HL-60 (cell line): ENCODE data around the gene TRIM43.

Source experiments
- GABPA ChIP-seq: IDR thresholded peaks from 2 replicates; pipeline ENCODE4 v1.6.1; 2012; ENCODE audit warnings: low read depth
- TF ChIP-seq, protein P1 (sequence below): IDR thresholded peaks from one replicate; pipeline ENCODE4 v1.5.1; 2011; ENCODE audit warnings: low read length, control low read depth, inconsistent platforms; ENCODE audit not compliant: insufficient read depth

DNA sequence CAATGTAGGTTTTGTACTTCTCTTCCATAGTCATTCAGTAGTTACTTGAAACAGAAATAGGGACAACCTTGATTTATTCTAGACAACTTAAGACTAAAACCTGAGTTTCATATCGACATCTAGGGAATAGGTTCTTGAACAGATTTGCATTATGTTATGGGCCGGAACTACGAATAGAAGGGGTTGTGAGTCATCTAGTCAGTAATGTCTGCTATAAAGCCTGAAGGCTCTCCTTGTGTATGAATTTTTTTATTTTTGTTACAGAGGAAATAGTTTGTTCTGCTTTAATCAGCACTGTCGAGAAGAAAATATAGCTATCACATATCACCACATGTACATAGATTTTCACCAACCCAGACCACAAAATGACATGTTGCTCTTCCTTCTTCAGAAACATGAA, 17.3 kb upstream of the TRIM43 start:
- TF ChIP-seq, protein P1, sequence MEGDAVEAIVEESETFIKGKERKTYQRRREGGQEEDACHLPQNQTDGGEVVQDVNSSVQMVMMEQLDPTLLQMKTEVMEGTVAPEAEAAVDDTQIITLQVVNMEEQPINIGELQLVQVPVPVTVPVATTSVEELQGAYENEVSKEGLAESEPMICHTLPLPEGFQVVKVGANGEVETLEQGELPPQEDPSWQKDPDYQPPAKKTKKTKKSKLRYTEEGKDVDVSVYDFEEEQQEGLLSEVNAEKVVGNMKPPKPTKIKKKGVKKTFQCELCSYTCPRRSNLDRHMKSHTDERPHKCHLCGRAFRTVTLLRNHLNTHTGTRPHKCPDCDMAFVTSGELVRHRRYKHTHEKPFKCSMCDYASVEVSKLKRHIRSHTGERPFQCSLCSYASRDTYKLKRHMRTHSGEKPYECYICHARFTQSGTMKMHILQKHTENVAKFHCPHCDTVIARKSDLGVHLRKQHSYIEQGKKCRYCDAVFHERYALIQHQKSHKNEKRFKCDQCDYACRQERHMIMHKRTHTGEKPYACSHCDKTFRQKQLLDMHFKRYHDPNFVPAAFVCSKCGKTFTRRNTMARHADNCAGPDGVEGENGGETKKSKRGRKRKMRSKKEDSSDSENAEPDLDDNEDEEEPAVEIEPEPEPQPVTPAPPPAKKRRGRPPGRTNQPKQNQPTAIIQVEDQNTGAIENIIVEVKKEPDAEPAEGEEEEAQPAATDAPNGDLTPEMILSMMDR, result no peak
- TF ChIP-seq GABPA, result no peak
